K562 (cell line): ENCODE data around the gene HSPB1. TPM values are rescaled to one million over a fixed set of nuclear protein-coding genes. Genes with fewer than 3 reads are reported as not detected.
A peak's percentile ranks its signal among the peaks of the same experiment; 100 is the strongest.

ENCODE experiments used
- ARID1B ChIP-seq: fragments of 450-650 bp; IDR thresholded peaks from 2 replicates; pipeline ENCODE4 v1.6.1; 2016; ENCODE audit warnings: antibody characterized with exemption, mild to moderate bottlenecking, inconsistent platforms
- BACH1 ChIP-seq: fragments of 200-800 bp; sonication (Bioruptor generic); IDR thresholded peaks from 2 replicates; pipeline ENCODE4 v1.6.1; 2016; ENCODE audit warnings: missing genetic modification characterization, missing compliant biosample characterization
- GTF2F1 ChIP-seq: IDR thresholded peaks from 2 replicates; pipeline ENCODE4 v1.6.1; 2011; ENCODE audit warnings: low read depth, low read length, improper control_type of control experiment
- NR3C1 ChIP-seq: sonication (generic); formaldehyde crosslinking; IDR thresholded peaks from 2 replicates; pipeline ENCODE4 v1.8.1; 2022; ENCODE audit warnings: missing genetic modification reagents
- POLR3A ChIP-seq: IDR thresholded peaks from 2 replicates; pipeline ENCODE4 v1.6.1; 2011; ENCODE audit warnings: borderline replicate concordance, mild to moderate bottlenecking, moderate library complexity; ENCODE audit not compliant: insufficient read length, insufficient read depth; ENCODE audit errors: extremely low read depth
- RREB1 ChIP-seq: fragments of 250-450 bp; sonication (Bioruptor Pico); IDR thresholded peaks from 2 replicates; pipeline ENCODE4 v1.4.0; 2020
- TAF15 ChIP-seq: fragments of 200-400 bp; formaldehyde crosslinking; IDR thresholded peaks from 2 replicates; pipeline ENCODE4 v1.6.1; 2017; ENCODE audit warnings: mild to moderate bottlenecking, low read depth, low read length, moderate library complexity
- TSHZ1 ChIP-seq: fragments of 250-450 bp; sonication (Bioruptor Pico); IDR thresholded peaks from 2 replicates; pipeline ENCODE4 v1.4.0; 2020; ENCODE audit warnings: mild to moderate bottlenecking, moderate library complexity
- USF2 ChIP-seq: sonication (generic); formaldehyde crosslinking; IDR thresholded peaks from 2 replicates; pipeline ENCODE4 v1.5.0; 2020; ENCODE audit warnings: missing genetic modification reagents
- ZBTB17 ChIP-seq: fragments of 450-650 bp; formaldehyde crosslinking; IDR thresholded peaks from 2 replicates; pipeline ENCODE4 v1.4.0; 2020; ENCODE audit warnings: mild to moderate bottlenecking
- ZNF668 ChIP-seq: fragments of 250-450 bp; sonication (Bioruptor Pico); IDR thresholded peaks from 2 replicates; pipeline ENCODE4 v1.8.0; 2022; ENCODE audit warnings: mild to moderate bottlenecking, inconsistent platforms
- ZSCAN32 ChIP-seq: fragments of 450-650 bp; formaldehyde crosslinking; IDR thresholded peaks from 2 replicates; pipeline ENCODE4 v1.4.0; 2020; ENCODE audit warnings: mild to moderate bottlenecking, moderate library complexity
- ZZZ3 ChIP-seq: fragments of 450-650 bp; IDR thresholded peaks from 2 replicates; pipeline ENCODE4 v1.6.1; 2016; ENCODE audit warnings: antibody characterized with exemption, mild to moderate bottlenecking, moderate library complexity
- polyA plus RNA-seq, 8 experiments: library from polyadenylated mRNA; depleted of rRNA in 4 of 8; stranded (reverse) in 5 of 8; unstranded in 3 of 8; fragments of >200 nt; fragmentation: Nextera tagmentation in 2 of 8; fragmentation: Illumina TruSeq in 1 of 8; extraction: Ambion mirVana in 2 of 8; extraction: Trizol in 1 of 8; gene quantifications; 2 replicates each; pipeline versions ENCODE4 v1.2.1 to v1.2.3, GENCODE V29; 2011 to 2014; ENCODE audit warnings: inconsistent platforms in 1 of 8, missing spikeins in 1 of 8
- total RNA-seq, 7 experiments: library from RNA; depleted of rRNA in 6 of 7; stranded (reverse); fragments of >200 nt in 6 of 7; fragmentation: Illumina TruSeq in 2 of 7; extraction: Trizol in 2 of 7; gene quantifications; 2 replicates each; pipeline versions ENCODE4 v1.2.1 to v1.2.3, GENCODE V29; 2011 to 2021; ENCODE audit warnings: low replicate concordance in 1 of 7
- TF ChIP-seq, protein P1 (sequence below): fragments of 250-450 bp; sonication (Bioruptor Pico); IDR thresholded peaks from 2 replicates; pipeline ENCODE4 v1.4.0; 2020; ENCODE audit warnings: mild to moderate bottlenecking, moderate library complexity, borderline replicate concordance

The HSPB1 gene
- total and polyA plus RNA-seq, 9 of the 15 experiments (the other 6 are each of a cell fraction or from before 2014, with no cell fraction given) = 27.1 to 522 (median 138) TPM

GRCh38 chr7:76302347-76303201, at the start of gene HSPB1 (continued):
- TF ChIP-seq USF2 (CRISPR knock-in tag) = no peak
- TF ChIP-seq BACH1 = no peak
- TF ChIP-seq GTF2F1 = peak; percentile 84; the same call in 1 of the 2 replicates
- no peak for TF ChIP-seq ZZZ3
- no peak for TF ChIP-seq POLR3A
- peak; percentile 74; the same call in 1 of the 2 replicates for TF ChIP-seq NR3C1 (CRISPR knock-in tag)
- TF ChIP-seq, protein P1, sequence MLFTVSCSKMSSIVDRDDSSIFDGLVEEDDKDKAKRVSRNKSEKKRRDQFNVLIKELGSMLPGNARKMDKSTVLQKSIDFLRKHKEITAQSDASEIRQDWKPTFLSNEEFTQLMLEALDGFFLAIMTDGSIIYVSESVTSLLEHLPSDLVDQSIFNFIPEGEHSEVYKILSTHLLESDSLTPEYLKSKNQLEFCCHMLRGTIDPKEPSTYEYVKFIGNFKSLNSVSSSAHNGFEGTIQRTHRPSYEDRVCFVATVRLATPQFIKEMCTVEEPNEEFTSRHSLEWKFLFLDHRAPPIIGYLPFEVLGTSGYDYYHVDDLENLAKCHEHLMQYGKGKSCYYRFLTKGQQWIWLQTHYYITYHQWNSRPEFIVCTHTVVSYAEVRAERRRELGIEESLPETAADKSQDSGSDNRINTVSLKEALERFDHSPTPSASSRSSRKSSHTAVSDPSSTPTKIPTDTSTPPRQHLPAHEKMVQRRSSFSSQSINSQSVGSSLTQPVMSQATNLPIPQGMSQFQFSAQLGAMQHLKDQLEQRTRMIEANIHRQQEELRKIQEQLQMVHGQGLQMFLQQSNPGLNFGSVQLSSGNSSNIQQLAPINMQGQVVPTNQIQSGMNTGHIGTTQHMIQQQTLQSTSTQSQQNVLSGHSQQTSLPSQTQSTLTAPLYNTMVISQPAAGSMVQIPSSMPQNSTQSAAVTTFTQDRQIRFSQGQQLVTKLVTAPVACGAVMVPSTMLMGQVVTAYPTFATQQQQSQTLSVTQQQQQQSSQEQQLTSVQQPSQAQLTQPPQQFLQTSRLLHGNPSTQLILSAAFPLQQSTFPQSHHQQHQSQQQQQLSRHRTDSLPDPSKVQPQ (CRISPR knock-in tag) = 0 out of 2 replicates have a peak, but pooled peaks have one; percentile 44
- no peak; the same call in none of the 2 replicates for TF ChIP-seq ARID1B
- 0 out of 2 replicates have a peak, but pooled peaks have one; percentile 15 for TF ChIP-seq RREB1 (CRISPR knock-in tag)
- no peak for TF ChIP-seq TSHZ1 (CRISPR knock-in tag)
- TF ChIP-seq ZBTB17 = peak; percentile 54
- TF ChIP-seq ZSCAN32 (CRISPR knock-in tag) = no peak
- no peak for TF ChIP-seq ZNF668 (CRISPR knock-in tag)
- TF ChIP-seq TAF15 = no peak
